Astrocyte (in vitro differentiated cells and primary cell): ENCODE data around the gene USP13.
"Not testable (repeated sequence)": the region's sequence is repeated elsewhere in the genome, so short reads cannot be mapped to it uniquely, and the experiment has no call there.

Experiments used
- EZH2 ChIP-seq: IDR thresholded peaks from 2 replicates; pipeline ENCODE4 v1.6.1; 2012; ENCODE audit warnings: mild to moderate bottlenecking, low read length, inconsistent platforms; ENCODE audit not compliant: insufficient read depth
- TF ChIP-seq, protein P1 (sequence below): IDR thresholded peaks from 2 replicates; pipeline ENCODE4 v1.5.1; 2011; ENCODE audit warnings: low read depth, mild to moderate bottlenecking, inconsistent platforms, low read length, moderate library complexity; ENCODE audit not compliant: insufficient read depth

DNA sequence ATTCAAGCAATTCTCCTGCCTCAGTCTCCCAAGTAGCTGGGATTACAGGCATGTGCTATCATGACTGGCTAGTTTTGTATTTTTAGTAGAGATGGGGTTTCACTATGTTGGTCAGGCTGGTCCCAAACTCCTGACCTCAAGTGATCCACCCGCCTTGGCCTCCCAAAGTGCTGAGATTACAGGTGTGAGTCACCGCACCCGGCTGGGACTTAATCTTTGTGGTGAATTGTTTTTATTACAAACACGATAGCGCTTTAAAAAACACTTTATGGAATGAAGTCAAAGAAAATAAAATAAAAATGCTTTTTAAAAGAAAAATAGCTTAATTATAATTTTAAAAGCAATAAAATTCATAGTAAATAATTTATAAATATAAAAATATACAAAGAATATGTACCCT lies 130.0 kb downstream of the USP13 start:
- TF ChIP-seq, protein P1, sequence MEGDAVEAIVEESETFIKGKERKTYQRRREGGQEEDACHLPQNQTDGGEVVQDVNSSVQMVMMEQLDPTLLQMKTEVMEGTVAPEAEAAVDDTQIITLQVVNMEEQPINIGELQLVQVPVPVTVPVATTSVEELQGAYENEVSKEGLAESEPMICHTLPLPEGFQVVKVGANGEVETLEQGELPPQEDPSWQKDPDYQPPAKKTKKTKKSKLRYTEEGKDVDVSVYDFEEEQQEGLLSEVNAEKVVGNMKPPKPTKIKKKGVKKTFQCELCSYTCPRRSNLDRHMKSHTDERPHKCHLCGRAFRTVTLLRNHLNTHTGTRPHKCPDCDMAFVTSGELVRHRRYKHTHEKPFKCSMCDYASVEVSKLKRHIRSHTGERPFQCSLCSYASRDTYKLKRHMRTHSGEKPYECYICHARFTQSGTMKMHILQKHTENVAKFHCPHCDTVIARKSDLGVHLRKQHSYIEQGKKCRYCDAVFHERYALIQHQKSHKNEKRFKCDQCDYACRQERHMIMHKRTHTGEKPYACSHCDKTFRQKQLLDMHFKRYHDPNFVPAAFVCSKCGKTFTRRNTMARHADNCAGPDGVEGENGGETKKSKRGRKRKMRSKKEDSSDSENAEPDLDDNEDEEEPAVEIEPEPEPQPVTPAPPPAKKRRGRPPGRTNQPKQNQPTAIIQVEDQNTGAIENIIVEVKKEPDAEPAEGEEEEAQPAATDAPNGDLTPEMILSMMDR, result not testable (repeated sequence)
- TF ChIP-seq EZH2, result not testable (repeated sequence)
